Measurements from ENCODE around the gene SP110. TPM values are rescaled to one million over a fixed set of nuclear protein-coding genes. Genes with fewer than 3 reads are reported as not detected.
A peak's percentile ranks its signal among the peaks of the same experiment; 100 is the strongest.

The SP110 gene
- total and polyA plus RNA-seq, 3 experiments from 2014 or later = 55.2 to 106 (median 57.9) TPM

- H3K4me3 ChIP-seq (ENCODE audit: low read length) = no peak overlapping the region
- Mint-ChIP-seq H3K27ac (no peak overlapping the region), H3K9me3 (peaks cover 0 to 2% (median 0%) of the 10 kb centered on the region in 5 donors), H3K4me1 (peaks cover 0 to 5% (median 3%) of the 10 kb centered on the region in 3 donors), H3K36me3 (peaks cover 0 to 7% (median 7%) of the 10 kb centered on the region in 3 donors), H3K4me3 (no peak overlapping the region), H3K27me3 (no peaks in the 10 kb centered on the region)
- H3K36me3 ChIP-seq (ENCODE audit: insufficient read depth, low read length) = no peaks in the 10 kb centered on the region
- CTCF ChIA-PET = no interaction called here
- no peaks in the 10 kb centered on the region for H3K4me1 ChIP-seq (ENCODE audit: insufficient read depth, low read length)
- no peak for DNase-seq
- H3K27me3 ChIP-seq (ENCODE audit: insufficient read depth, low read length, poor library complexity, severe bottlenecking) = no peaks in the 10 kb centered on the region
- H3K9me3 ChIP-seq (ENCODE audit: low read length) = no peaks in the 10 kb centered on the region
- POLR2A ChIA-PET = no interaction called here
- no peak overlapping the region for H3K27ac ChIP-seq (ENCODE audit: low read depth, low read length)
Measured at GRCh38 chr2:230155359-230155758, 64.4 kb downstream of the SP110 start.

- DNase-seq = no peak
- Mint-ChIP-seq H3K4me3 (no peak overlapping the region), H3K9me3 (peaks cover 0 to 2% (median 0%) of the 10 kb centered on the region in 5 donors), H3K4me1 (no peaks in the 10 kb centered on the region), H3K36me3 (peaks cover 0 to 7% (median 7%) of the 10 kb centered on the region in 3 donors), H3K27me3 (no peaks in the 10 kb centered on the region), H3K27ac (peak overlapping the region in 1 of 8 donors; percentile 59)
- ChIA-PET POLR2A (no interaction called here), CTCF (interaction anchor here (1.1 to 1.6 kb wide), 2 partner anchors 8 to 352 kb away, joined by 4 to 5 read pairs; no protein-coding TSS in a partner anchor)
- Histone ChIP-seq H3K4me1 (ENCODE audit: insufficient read depth, low read length) (no peaks in the 10 kb centered on the region), H3K27me3 (ENCODE audit: insufficient read depth, low read length, poor library complexity, severe bottlenecking) (no peaks in the 10 kb centered on the region), H3K27ac (ENCODE audit: low read depth, low read length) (no peak overlapping the region), H3K9me3 (ENCODE audit: low read length) (no peaks in the 10 kb centered on the region), H3K4me3 (ENCODE audit: low read length) (no peak overlapping the region), H3K36me3 (ENCODE audit: insufficient read depth, low read length) (no peaks in the 10 kb centered on the region)
Measured at GRCh38 chr2:230153390-230153976, 66.3 kb downstream of the SP110 start.

DNA sequence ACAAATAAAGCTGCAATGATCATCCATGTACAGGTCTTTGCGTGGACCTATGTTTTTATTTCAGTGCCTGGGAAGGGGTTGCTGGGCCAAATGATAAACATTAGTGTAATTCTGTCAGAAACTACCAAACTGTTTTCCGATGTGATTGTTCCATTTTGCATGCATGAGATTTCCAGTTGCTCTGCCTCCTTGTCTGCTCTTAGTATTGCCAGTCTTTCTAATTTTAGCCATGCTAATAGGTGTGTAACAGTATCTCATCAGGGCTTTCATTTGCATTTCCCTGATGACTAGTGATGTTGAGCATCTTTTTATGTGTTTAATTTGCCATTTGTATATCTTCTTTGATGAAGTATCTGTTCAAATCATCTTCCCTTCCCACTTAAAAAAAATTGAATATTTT is 67.5 kb downstream of the SP110 start:
- H3K36me3 ChIP-seq (ENCODE audit: insufficient read depth, low read length) = no peaks in the 10 kb centered on the region
- Mint-ChIP-seq H3K4me1 (no peaks in the 10 kb centered on the region), H3K36me3 (peaks cover 0 to 9% (median 7%) of the 10 kb centered on the region in 3 donors), H3K4me3 (no peak overlapping the region), H3K9me3 (peaks cover 0 to 2% (median 0%) of the 10 kb centered on the region in 5 donors), H3K27me3 (peaks cover 0 to 2% of the 10 kb centered on the region in 2 donors), H3K27ac (no peak overlapping the region)
- H3K27me3 ChIP-seq (ENCODE audit: insufficient read depth, low read length, poor library complexity, severe bottlenecking) = no peaks in the 10 kb centered on the region
- H3K4me3 ChIP-seq (ENCODE audit: low read length) = no peak overlapping the region
- ChIA-PET CTCF (interaction anchor here (1.1 to 1.6 kb wide), 2 partner anchors 9 to 351 kb away, joined by 4 to 5 read pairs; no protein-coding TSS in a partner anchor), POLR2A (no interaction called here)
- no peak for DNase-seq
- no peak overlapping the region for H3K27ac ChIP-seq (ENCODE audit: low read depth, low read length)
- no peaks in the 10 kb centered on the region for H3K9me3 ChIP-seq (ENCODE audit: low read length)
- no peaks in the 10 kb centered on the region for H3K4me1 ChIP-seq (ENCODE audit: insufficient read depth, low read length)

DNA sequence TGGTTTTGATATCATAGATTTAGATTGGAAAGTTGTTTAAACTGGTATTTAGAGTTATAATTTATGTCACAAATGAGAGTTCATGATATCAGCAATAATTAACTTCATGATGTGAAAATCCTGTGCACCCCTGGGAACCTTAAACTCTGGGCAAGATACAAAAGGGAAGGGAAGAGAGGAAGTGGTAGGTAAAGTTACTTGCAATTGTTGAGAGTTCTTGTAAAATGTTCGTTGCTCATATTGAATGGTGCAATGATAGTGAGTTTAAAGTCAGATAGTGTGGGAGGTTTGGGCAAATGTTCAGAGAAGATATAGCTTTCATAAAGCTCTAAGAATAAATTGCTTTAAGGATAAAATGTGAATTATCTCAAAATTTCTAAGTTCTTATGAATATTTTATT is 75.4 kb downstream of the SP110 start:
- Histone ChIP-seq H3K4me3 (ENCODE audit: low read length) (no peak overlapping the region), H3K36me3 (ENCODE audit: insufficient read depth, low read length) (no peaks in the 10 kb centered on the region), H3K27me3 (ENCODE audit: insufficient read depth, low read length, poor library complexity, severe bottlenecking) (no peaks in the 10 kb centered on the region), H3K4me1 (ENCODE audit: insufficient read depth, low read length) (no peaks in the 10 kb centered on the region), H3K9me3 (ENCODE audit: low read length) (no peaks in the 10 kb centered on the region), H3K27ac (ENCODE audit: low read depth, low read length) (no peak overlapping the region)
- Mint-ChIP-seq H3K36me3 (peaks cover 0 to 19% (median 5%) of the 10 kb centered on the region in 3 donors), H3K9me3 (peaks cover 0 to 14% (median 11%) of the 10 kb centered on the region in 5 donors), H3K4me3 (no peak overlapping the region), H3K4me1 (no peaks in the 10 kb centered on the region), H3K27ac (no peak overlapping the region), H3K27me3 (peaks cover 8 to 20% of the 10 kb centered on the region in 2 donors)
- POLR2A ChIA-PET = no interaction called here
- DNase-seq = no peak
- CTCF ChIA-PET = no interaction called here

GRCh38 chr2:230140667-230141066 is 79.1 kb downstream of the SP110 start:
- no peaks in the 10 kb centered on the region for H3K4me1 Mint-ChIP-seq
- peaks cover 0 to 14% (median 11%) of the 10 kb centered on the region in 5 donors for H3K9me3 Mint-ChIP-seq
- Histone ChIP-seq H3K4me1 (ENCODE audit: insufficient read depth, low read length) (no peaks in the 10 kb centered on the region), H3K9me3 (ENCODE audit: low read length) (no peaks in the 10 kb centered on the region), H3K36me3 (ENCODE audit: insufficient read depth, low read length) (no peaks in the 10 kb centered on the region), H3K4me3 (ENCODE audit: low read length) (no peak overlapping the region), H3K27ac (ENCODE audit: low read depth, low read length) (no peak overlapping the region), H3K27me3 (ENCODE audit: insufficient read depth, low read length, poor library complexity, severe bottlenecking) (no peaks in the 10 kb centered on the region)
- ChIA-PET POLR2A (no interaction called here), CTCF (no interaction called here)
- H3K36me3 Mint-ChIP-seq = peaks cover 0 to 19% (median 3%) of the 10 kb centered on the region in 3 donors
- peak overlapping the region in 1 of 8 donors; percentile 47 for H3K27ac Mint-ChIP-seq
- H3K4me3 Mint-ChIP-seq = no peak overlapping the region
- no peak for DNase-seq
- H3K27me3 Mint-ChIP-seq = peaks cover 8 to 15% of the 10 kb centered on the region in 2 donors

GRCh38 chr2:230137902-230138539 is 81.8 kb downstream of the SP110 start:
- no peak for DNase-seq
- CTCF ChIA-PET = no interaction called here
- no peak overlapping the region for H3K4me3 Mint-ChIP-seq

GRCh38 chr2:230135130-230135525 is 84.7 kb downstream of the SP110 start:
- no peak overlapping the region for H3K27ac ChIP-seq (ENCODE audit: low read depth, low read length)
- no peak for DNase-seq
- POLR2A ChIA-PET = no interaction called here

More at GRCh38 chr2:230137902-230138539, 81.8 kb downstream of the SP110 start:
- no peaks in the 10 kb centered on the region for H3K27me3 ChIP-seq (ENCODE audit: insufficient read depth, low read length, poor library complexity, severe bottlenecking)
- POLR2A ChIA-PET = no interaction called here
- Mint-ChIP-seq H3K4me1 (no peaks in the 10 kb centered on the region), H3K27ac (no peak overlapping the region), H3K36me3 (peaks cover 0 to 19% (median 3%) of the 10 kb centered on the region in 3 donors), H3K9me3 (peaks cover 0 to 14% (median 11%) of the 10 kb centered on the region in 5 donors), H3K27me3 (peaks cover 5 to 15% of the 10 kb centered on the region in 2 donors)
- H3K36me3 ChIP-seq (ENCODE audit: insufficient read depth, low read length) = no peaks in the 10 kb centered on the region
- no peaks in the 10 kb centered on the region for H3K9me3 ChIP-seq (ENCODE audit: low read length)
- H3K4me3 ChIP-seq (ENCODE audit: low read length) = no peak overlapping the region
- H3K27ac ChIP-seq (ENCODE audit: low read depth, low read length) = no peak overlapping the region
- H3K4me1 ChIP-seq (ENCODE audit: insufficient read depth, low read length) = no peaks in the 10 kb centered on the region

GRCh38 chr2:230134496-230135129 is 85.2 kb downstream of the SP110 start:
- no peak overlapping the region for H3K4me3 Mint-ChIP-seq
- no peak overlapping the region for H3K27ac ChIP-seq (ENCODE audit: low read depth, low read length)
- H3K4me3 ChIP-seq (ENCODE audit: low read length) = no peak overlapping the region
- H3K27ac Mint-ChIP-seq = no peak overlapping the region
- H3K36me3 ChIP-seq (ENCODE audit: insufficient read depth, low read length) = no peaks in the 10 kb centered on the region
- H3K36me3 Mint-ChIP-seq = peaks cover 0 to 4% (median 0%) of the 10 kb centered on the region in 3 donors
- no peak for DNase-seq
- H3K9me3 ChIP-seq (ENCODE audit: low read length) = no peaks in the 10 kb centered on the region
- H3K27me3 ChIP-seq (ENCODE audit: insufficient read depth, low read length, poor library complexity, severe bottlenecking) = no peaks in the 10 kb centered on the region
- H3K4me1 Mint-ChIP-seq = no peaks in the 10 kb centered on the region
- no peaks in the 10 kb centered on the region for H3K4me1 ChIP-seq (ENCODE audit: insufficient read depth, low read length)
- peaks cover 0 to 1% (median 0%) of the 10 kb centered on the region in 5 donors for H3K9me3 Mint-ChIP-seq
- ChIA-PET POLR2A (no interaction called here), CTCF (no interaction called here)
- H3K27me3 Mint-ChIP-seq = peaks cover 0 to 10% of the 10 kb centered on the region in 2 donors

More at GRCh38 chr2:230135130-230135525, 84.7 kb downstream of the SP110 start:
- no peaks in the 10 kb centered on the region for H3K9me3 ChIP-seq (ENCODE audit: low read length)
- H3K4me1 Mint-ChIP-seq = no peaks in the 10 kb centered on the region
- peaks cover 2 to 14% of the 10 kb centered on the region in 2 donors for H3K27me3 Mint-ChIP-seq
- no peaks in the 10 kb centered on the region for H3K27me3 ChIP-seq (ENCODE audit: insufficient read depth, low read length, poor library complexity, severe bottlenecking)
- no peak overlapping the region for H3K4me3 Mint-ChIP-seq
- no peak overlapping the region for H3K27ac Mint-ChIP-seq
- H3K36me3 ChIP-seq (ENCODE audit: insufficient read depth, low read length) = no peaks in the 10 kb centered on the region
- CTCF ChIA-PET = no interaction called here
- no peaks in the 10 kb centered on the region for H3K4me1 ChIP-seq (ENCODE audit: insufficient read depth, low read length)
- H3K4me3 ChIP-seq (ENCODE audit: low read length) = no peak overlapping the region
- H3K36me3 Mint-ChIP-seq = peaks cover 0 to 9% (median 1%) of the 10 kb centered on the region in 3 donors
- H3K9me3 Mint-ChIP-seq = peaks cover 0 to 7% (median 1%) of the 10 kb centered on the region in 5 donors
